Spinal cord (tissue), 10 donors: ENCODE data around the gene SFXN3. TPM values are rescaled to one million over a fixed set of nuclear protein-coding genes. Genes with fewer than 3 reads are reported as not detected.

ENCODE experiments used
- DNase-seq, 6 donors: peaks; one replicate each; pipeline versions ENCODE4 v3.0.0 to v3.0.0-alpha.2; 2013 to 2015; ENCODE audit warnings: low spot score in 6 of 6, low read depth in 4 of 6
- H3K27ac ChIP-seq: one replicate; pipeline ENCODE4 v1.5.1; 2013; ENCODE audit warnings: low read depth, low read length, control low read depth
- H3K27me3 ChIP-seq: one replicate; pipeline ENCODE4 v1.6.1; 2013; ENCODE audit warnings: low read length; ENCODE audit not compliant: control insufficient read depth, insufficient read depth
- H3K36me3 ChIP-seq: one replicate; pipeline ENCODE4 v1.6.1; 2013; ENCODE audit warnings: low read length; ENCODE audit not compliant: control insufficient read depth, insufficient read depth
- H3K4me1 ChIP-seq: one replicate; pipeline ENCODE4 v1.6.1; 2013; ENCODE audit warnings: low read length; ENCODE audit not compliant: control insufficient read depth, insufficient read depth
- H3K4me3 ChIP-seq: one replicate; pipeline ENCODE4 v1.5.1; 2013; ENCODE audit warnings: low read depth, low read length, control low read depth
- H3K9me3 ChIP-seq: one replicate; pipeline ENCODE4 v1.6.1; 2013; ENCODE audit warnings: low read length; ENCODE audit not compliant: control insufficient read depth, insufficient read depth
- WGBS: methylation state at CpG from one replicate; pipeline ENCODE4 v1.1.5; 2013; ENCODE audit warnings: missing lambda C conversion rate; ENCODE audit not compliant: insufficient coverage; 5-methylcytosine and 5-hydroxymethylcytosine counted together
- polyA plus RNA-seq, 2 donors: library from polyadenylated mRNA; unstranded; fragments of 120-200 nt; gene quantifications; one replicate each; pipeline ENCODE4 v1.2.1, GENCODE V29; 2013; ENCODE audit not compliant: insufficient read length in 2 of 2
- total RNA-seq, 2 donors: library from RNA; depleted of rRNA in 1 of 2; stranded (reverse); fragments of 120-200 nt in 1 of 2; fragments of >200 nt in 1 of 2; gene quantifications; one replicate each; pipeline versions ENCODE4 v1.2.3 to v1.2.4, GENCODE V29; 2013 to 2014
- donor health status: healthy.

The SFXN3 gene
- total and polyA plus RNA-seq, 4 donors, result 27.1 to 55.8 (median 44.0) TPM

- Histone ChIP-seq H3K36me3 (no peaks in the 10 kb centered on the region), H3K27me3 (peaks cover 65% of the 10 kb centered on the region), H3K27ac (no peak overlapping the region), H3K4me3 (no peak overlapping the region), H3K4me1 (peaks cover 35% of the 10 kb centered on the region), H3K9me3 (no peaks in the 10 kb centered on the region)
- DNase-seq, result no peak
- 59% methylated on average over 4 of the region's 5 CpGs for WGBS
Observed at GRCh38 chr10:101069441-101069840, 38.4 kb downstream of the SFXN3 start.

DNA sequence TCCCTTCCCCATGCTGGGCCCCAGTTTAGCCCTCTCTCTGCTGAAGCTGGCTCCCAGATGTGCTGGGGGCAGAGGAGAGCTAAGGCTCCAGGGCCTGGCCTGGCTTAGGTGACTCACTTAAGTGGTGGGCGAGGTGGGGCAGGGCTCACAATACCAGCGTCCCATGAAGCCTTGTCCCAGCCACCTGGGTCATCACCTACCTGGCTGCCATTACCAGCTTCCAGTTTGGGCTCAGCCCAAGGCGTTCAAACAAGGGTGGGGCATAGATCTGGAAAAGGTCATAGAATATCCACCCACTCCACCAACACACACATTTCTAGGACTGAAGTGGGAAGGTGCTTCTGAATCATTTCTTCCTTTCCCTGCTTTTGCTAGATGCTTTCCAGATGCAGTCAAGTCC lies 39.1 kb downstream of the SFXN3 start:
- no peak for DNase-seq
- H3K27me3 ChIP-seq, result peaks cover 64% of the 10 kb centered on the region
- peaks cover 33% of the 10 kb centered on the region for H3K4me1 ChIP-seq
- no peak overlapping the region for H3K27ac ChIP-seq
- no peaks in the 10 kb centered on the region for H3K36me3 ChIP-seq
- H3K4me3 ChIP-seq, result no peak overlapping the region
- WGBS, result 75% methylated on average over 3 of the region's 3 CpGs
- H3K9me3 ChIP-seq, result no peaks in the 10 kb centered on the region

DNA sequence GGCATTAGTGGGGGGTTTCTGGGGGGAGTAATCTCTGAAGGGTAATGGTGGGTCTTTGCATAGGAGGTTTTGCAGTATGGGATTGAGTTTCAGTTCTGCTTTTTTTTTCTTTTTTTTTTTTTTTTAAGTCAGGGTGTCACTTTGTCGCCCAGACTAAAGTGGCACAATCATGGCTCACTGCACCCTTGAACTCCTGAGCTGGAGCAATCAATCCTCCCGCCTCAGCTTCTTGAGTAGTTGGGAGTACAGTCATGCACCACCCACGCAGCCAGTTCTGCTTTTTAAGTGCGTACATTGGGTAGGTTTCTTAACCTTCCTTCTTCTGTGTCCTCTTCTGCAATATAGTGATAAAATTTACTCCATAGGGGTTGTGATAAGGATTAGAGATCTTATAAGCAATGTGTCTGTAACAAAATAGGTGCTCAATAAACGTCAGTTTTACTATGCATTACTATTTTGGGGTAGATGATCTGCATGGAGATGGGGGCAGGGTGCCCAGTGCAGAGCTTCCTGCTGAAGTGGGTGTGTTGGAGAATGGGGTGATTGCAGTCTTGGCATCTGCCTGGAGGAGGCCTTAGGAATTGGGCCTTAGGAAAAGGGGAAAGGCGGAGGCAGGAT lies 40.3 kb downstream of the SFXN3 start:
- H3K4me1 ChIP-seq, result peaks cover 27% of the 10 kb centered on the region
- H3K4me3 ChIP-seq, result no peak overlapping the region
- 67% methylated on average over 3 of the region's 6 CpGs for WGBS
- peaks cover 64% of the 10 kb centered on the region for H3K27me3 ChIP-seq
- H3K36me3 ChIP-seq, result no peaks in the 10 kb centered on the region
- no peak overlapping the region for H3K27ac ChIP-seq
- no peak for DNase-seq
- no peaks in the 10 kb centered on the region for H3K9me3 ChIP-seq

GRCh38 chr10:101071885-101072433 lies 40.9 kb downstream of the SFXN3 start:
- no peaks in the 10 kb centered on the region for H3K9me3 ChIP-seq
- no peak for DNase-seq
- H3K36me3 ChIP-seq, result no peaks in the 10 kb centered on the region
- 39% methylated on average over 7 of the region's 7 CpGs for WGBS
- H3K4me1 ChIP-seq, result peaks cover 22% of the 10 kb centered on the region
- H3K27me3 ChIP-seq, result peaks cover 63% of the 10 kb centered on the region
- H3K4me3 ChIP-seq, result no peak overlapping the region
- no peak overlapping the region for H3K27ac ChIP-seq

GRCh38 chr10:101072923-101073322 lies 41.9 kb downstream of the SFXN3 start:
- DNase-seq, result no peak
- Histone ChIP-seq H3K27me3 (peaks cover 54% of the 10 kb centered on the region), H3K4me1 (peaks cover 13% of the 10 kb centered on the region), H3K27ac (no peak overlapping the region), H3K9me3 (no peaks in the 10 kb centered on the region), H3K4me3 (no peak overlapping the region), H3K36me3 (no peaks in the 10 kb centered on the region)
- WGBS, result 71% methylated on average over 6 of the region's 9 CpGs

DNA sequence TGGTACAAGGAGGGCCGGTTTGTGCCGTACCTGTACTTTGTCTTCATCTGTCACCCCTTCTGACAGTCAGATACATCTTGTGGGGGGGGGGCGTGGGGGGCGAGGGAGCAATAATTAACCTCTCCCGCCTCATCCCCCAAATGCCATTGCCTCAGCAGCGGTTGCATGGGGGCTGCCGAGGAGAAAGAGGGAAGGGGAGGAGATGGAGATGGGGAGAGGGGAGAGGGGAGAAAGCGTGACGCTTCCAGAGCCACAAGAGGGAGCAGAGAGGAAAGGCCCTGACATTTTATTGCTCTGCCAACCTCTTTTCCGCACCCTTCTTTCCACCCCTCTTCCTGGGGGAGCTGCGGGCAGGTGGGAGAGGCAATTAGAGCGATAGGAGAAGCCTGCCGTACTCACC lies 42.6 kb downstream of the SFXN3 start:
- no peak for DNase-seq
- H3K27ac ChIP-seq, result no peak overlapping the region
- H3K27me3 ChIP-seq, result peaks cover 60% of the 10 kb centered on the region
- no peaks in the 10 kb centered on the region for H3K9me3 ChIP-seq
- H3K4me3 ChIP-seq, result no peak overlapping the region
- peaks cover 13% of the 10 kb centered on the region for H3K4me1 ChIP-seq
- no CpG with 5 or more reads among the region's 13 CpGs for WGBS
- H3K36me3 ChIP-seq, result no peaks in the 10 kb centered on the region

DNA sequence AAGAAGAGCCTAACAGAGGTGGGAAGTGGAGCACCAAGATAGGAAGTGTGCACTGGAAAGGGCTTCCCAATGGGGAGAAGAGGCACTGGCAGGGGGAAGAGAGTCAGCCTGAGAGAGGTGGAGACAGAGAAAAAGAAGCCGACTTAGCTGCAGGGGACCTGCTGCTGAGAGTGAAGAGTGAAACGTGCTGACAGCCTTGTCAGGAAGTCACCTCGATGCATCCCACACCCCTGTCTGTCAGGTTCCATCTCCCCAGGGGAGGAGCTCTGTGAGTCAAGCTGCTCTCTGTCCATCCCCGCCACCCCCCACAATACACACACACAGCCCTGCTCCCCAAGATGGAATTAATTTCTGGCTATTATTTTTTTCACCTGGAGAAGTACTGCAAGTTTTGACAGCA lies 44.7 kb downstream of the SFXN3 start:
- Histone ChIP-seq H3K36me3 (no peaks in the 10 kb centered on the region), H3K27me3 (peaks cover 72% of the 10 kb centered on the region), H3K4me3 (no peak overlapping the region), H3K4me1 (peaks cover 13% of the 10 kb centered on the region), H3K9me3 (no peaks in the 10 kb centered on the region), H3K27ac (no peak overlapping the region)
- DNase-seq, result no peak
- WGBS, result 8% methylated on average over 2 of the region's 4 CpGs

GRCh38 chr10:101076630-101077029 lies 45.6 kb downstream of the SFXN3 start:
- 80% methylated on average over 2 of the region's 5 CpGs for WGBS
- H3K4me3 ChIP-seq, result no peak overlapping the region
- DNase-seq, result no peak
- peaks cover 13% of the 10 kb centered on the region for H3K4me1 ChIP-seq
- no peaks in the 10 kb centered on the region for H3K9me3 ChIP-seq
- no peaks in the 10 kb centered on the region for H3K36me3 ChIP-seq
- H3K27me3 ChIP-seq, result peaks cover 69% of the 10 kb centered on the region
- no peak overlapping the region for H3K27ac ChIP-seq

GRCh38 chr10:101079874-101080273 lies 48.8 kb downstream of the SFXN3 start:
- H3K4me1 ChIP-seq, result no peaks in the 10 kb centered on the region
- H3K27me3 ChIP-seq, result peaks cover 62% of the 10 kb centered on the region
- no peaks in the 10 kb centered on the region for H3K36me3 ChIP-seq
- 50% methylated on average over 1 of the region's 1 CpG for WGBS
- no peak overlapping the region for H3K4me3 ChIP-seq
- no peak overlapping the region for H3K27ac ChIP-seq
- H3K9me3 ChIP-seq, result no peaks in the 10 kb centered on the region
- peak in 2 of 6 donors; percentile 15 to 64 for DNase-seq
